Endothelial cell (in vitro differentiated cells): Measurements from ENCODE around the gene HIF1A. TPM values are rescaled to one million over a fixed set of nuclear protein-coding genes. Genes with fewer than 3 reads are reported as not detected.
"Not testable (repeated sequence)": the region's sequence is repeated elsewhere in the genome, so short reads cannot be mapped to it uniquely, and the experiment has no call there.

Source experiments
- DNase-seq: peaks from one replicate; pipeline ENCODE4 v3.0.0; 2021; ENCODE audit warnings: low spot score
- H3K27ac Mint-ChIP-seq: one replicate; pipeline ENCODE4 v1.8.0; 2021; ENCODE audit warnings: mixed read lengths, inconsistent platforms; ENCODE audit not compliant: unreplicated experiment
- H3K27me3 Mint-ChIP-seq: one replicate; pipeline ENCODE4 v1.8.0; 2021; ENCODE audit warnings: mild to moderate bottlenecking, moderate library complexity, mixed read lengths, inconsistent platforms; ENCODE audit not compliant: unreplicated experiment
- H3K36me3 Mint-ChIP-seq: one replicate; pipeline ENCODE4 v1.8.0; 2021; ENCODE audit warnings: mild to moderate bottlenecking, low read depth, mixed read lengths, inconsistent platforms; ENCODE audit not compliant: unreplicated experiment
- H3K4me1 Mint-ChIP-seq: one replicate; pipeline ENCODE4 v1.8.0; 2021; ENCODE audit warnings: mild to moderate bottlenecking, mixed read lengths, inconsistent platforms; ENCODE audit not compliant: unreplicated experiment
- H3K4me3 Mint-ChIP-seq: one replicate; pipeline ENCODE4 v1.8.0; 2021; ENCODE audit warnings: mild to moderate bottlenecking, mixed read lengths, inconsistent platforms; ENCODE audit not compliant: unreplicated experiment
- H3K9me3 Mint-ChIP-seq: one replicate; pipeline ENCODE4 v1.8.0; 2021; ENCODE audit warnings: mixed read lengths, inconsistent platforms; ENCODE audit not compliant: unreplicated experiment
- total RNA-seq: library from RNA; stranded (reverse); fragmentation: NEBNext Ultra II Directional; extraction: Animal tissue kit (Norgen Biotek cat#: 25700); gene quantifications from one replicate; pipeline ENCODE4 v1.2.1, GENCODE V29; 2021; ENCODE audit not compliant: unreplicated experiment
- TF ChIP-seq, protein P1 (sequence below): fragments of 200-600 bp; sonication (generic); IDR thresholded peaks from one replicate; pipeline ENCODE4 v1.5.0; 2021; ENCODE audit warnings: antibody characterized with exemption; ENCODE audit not compliant: unreplicated experiment

HIF1A gene
- total RNA-seq, 1 donor from 2014 or later: 203 TPM

DNA sequence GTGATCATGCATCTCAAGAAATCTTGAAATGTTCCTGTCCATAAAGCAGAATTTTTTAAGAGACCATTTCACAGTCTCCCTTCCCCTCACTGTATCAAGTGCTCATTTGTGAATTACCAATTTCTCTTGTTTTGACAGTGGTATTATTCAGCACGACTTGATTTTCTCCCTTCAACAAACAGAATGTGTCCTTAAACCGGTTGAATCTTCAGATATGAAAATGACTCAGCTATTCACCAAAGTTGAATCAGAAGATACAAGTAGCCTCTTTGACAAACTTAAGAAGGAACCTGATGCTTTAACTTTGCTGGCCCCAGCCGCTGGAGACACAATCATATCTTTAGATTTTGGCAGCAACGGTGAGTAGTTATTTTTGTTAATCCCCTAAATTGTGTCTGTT is 41.4 kb downstream of the HIF1A start:
- no peak for DNase-seq
- Mint-ChIP-seq H3K4me1 (no peaks in the 10 kb centered on the region), H3K27me3 (no peaks in the 10 kb centered on the region), H3K9me3 (no peaks in the 10 kb centered on the region), H3K4me3 (peak overlapping the region; percentile 14), H3K36me3 (peaks cover 35% of the 10 kb centered on the region), H3K27ac (no peak overlapping the region)
- TF ChIP-seq, protein P1, sequence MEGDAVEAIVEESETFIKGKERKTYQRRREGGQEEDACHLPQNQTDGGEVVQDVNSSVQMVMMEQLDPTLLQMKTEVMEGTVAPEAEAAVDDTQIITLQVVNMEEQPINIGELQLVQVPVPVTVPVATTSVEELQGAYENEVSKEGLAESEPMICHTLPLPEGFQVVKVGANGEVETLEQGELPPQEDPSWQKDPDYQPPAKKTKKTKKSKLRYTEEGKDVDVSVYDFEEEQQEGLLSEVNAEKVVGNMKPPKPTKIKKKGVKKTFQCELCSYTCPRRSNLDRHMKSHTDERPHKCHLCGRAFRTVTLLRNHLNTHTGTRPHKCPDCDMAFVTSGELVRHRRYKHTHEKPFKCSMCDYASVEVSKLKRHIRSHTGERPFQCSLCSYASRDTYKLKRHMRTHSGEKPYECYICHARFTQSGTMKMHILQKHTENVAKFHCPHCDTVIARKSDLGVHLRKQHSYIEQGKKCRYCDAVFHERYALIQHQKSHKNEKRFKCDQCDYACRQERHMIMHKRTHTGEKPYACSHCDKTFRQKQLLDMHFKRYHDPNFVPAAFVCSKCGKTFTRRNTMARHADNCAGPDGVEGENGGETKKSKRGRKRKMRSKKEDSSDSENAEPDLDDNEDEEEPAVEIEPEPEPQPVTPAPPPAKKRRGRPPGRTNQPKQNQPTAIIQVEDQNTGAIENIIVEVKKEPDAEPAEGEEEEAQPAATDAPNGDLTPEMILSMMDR: no peak

DNA sequence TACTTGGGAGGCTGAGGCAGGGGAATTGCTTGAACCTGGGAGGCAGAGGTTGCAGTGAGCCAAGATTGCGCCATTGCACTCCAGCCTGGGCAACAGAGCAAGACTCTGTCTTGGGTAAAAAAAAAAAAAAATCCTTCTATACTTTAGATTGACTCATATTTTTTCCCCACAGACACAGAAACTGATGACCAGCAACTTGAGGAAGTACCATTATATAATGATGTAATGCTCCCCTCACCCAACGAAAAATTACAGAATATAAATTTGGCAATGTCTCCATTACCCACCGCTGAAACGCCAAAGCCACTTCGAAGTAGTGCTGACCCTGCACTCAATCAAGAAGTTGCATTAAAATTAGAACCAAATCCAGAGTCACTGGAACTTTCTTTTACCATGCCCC is 42.6 kb downstream of the HIF1A start:
- no peak overlapping the region for H3K4me3 Mint-ChIP-seq
- H3K4me1 Mint-ChIP-seq: no peaks in the 10 kb centered on the region
- DNase-seq: no peak
- H3K36me3 Mint-ChIP-seq: peaks cover 35% of the 10 kb centered on the region
- no peak overlapping the region for H3K27ac Mint-ChIP-seq
- TF ChIP-seq, protein P1: no peak
- no peaks in the 10 kb centered on the region for H3K9me3 Mint-ChIP-seq
- no peaks in the 10 kb centered on the region for H3K27me3 Mint-ChIP-seq

DNA sequence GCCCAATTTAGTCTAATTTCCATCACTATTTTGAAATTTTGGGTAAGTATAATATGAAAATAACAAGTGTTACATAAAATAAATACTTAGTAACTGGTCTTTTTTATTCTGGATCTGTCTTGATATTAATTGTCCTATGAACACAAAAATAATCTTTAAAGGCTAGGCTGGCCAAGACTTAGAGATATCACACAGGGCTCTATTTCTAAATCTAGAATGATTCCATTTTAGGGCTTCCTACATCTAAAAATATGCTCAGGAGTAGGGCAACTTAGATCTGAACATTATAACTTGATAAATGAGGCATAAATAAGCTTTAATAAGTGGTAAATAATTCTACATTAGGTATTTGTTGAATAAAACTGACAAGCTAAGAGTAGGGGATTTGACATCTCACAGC is 43.8 kb downstream of the HIF1A start:
- H3K4me3 Mint-ChIP-seq: no peak overlapping the region
- DNase-seq: no peak
- no peaks in the 10 kb centered on the region for H3K4me1 Mint-ChIP-seq
- peaks cover 32% of the 10 kb centered on the region for H3K36me3 Mint-ChIP-seq
- H3K27me3 Mint-ChIP-seq: no peaks in the 10 kb centered on the region
- no peak overlapping the region for H3K27ac Mint-ChIP-seq
- no peaks in the 10 kb centered on the region for H3K9me3 Mint-ChIP-seq
- TF ChIP-seq, protein P1: no peak

DNA sequence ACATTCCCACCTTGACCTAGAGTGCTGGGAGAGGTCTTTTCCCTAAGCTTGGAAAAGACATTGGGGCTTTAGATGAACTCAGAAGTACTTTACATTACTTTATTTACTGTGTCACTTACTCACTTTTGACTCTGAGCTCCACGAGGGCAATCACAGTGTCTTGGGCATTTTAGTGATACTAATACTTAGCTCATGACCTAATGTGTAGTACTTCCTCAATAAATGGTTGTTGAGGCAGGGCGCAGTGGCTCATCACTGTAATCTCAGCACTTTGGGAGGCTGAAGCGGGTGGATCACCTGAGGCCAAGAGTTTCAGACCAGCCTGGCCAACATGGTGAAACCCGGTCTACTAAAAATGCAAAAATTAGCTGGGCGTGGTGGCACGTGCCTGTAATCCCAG is 47.1 kb downstream of the HIF1A start:
- Mint-ChIP-seq H3K9me3 (no peaks in the 10 kb centered on the region), H3K27ac (no peak overlapping the region), H3K36me3 (peaks cover 24% of the 10 kb centered on the region), H3K4me3 (no peak overlapping the region), H3K4me1 (no peaks in the 10 kb centered on the region), H3K27me3 (no peaks in the 10 kb centered on the region)
- DNase-seq: no peak
- TF ChIP-seq, protein P1: no peak

DNA sequence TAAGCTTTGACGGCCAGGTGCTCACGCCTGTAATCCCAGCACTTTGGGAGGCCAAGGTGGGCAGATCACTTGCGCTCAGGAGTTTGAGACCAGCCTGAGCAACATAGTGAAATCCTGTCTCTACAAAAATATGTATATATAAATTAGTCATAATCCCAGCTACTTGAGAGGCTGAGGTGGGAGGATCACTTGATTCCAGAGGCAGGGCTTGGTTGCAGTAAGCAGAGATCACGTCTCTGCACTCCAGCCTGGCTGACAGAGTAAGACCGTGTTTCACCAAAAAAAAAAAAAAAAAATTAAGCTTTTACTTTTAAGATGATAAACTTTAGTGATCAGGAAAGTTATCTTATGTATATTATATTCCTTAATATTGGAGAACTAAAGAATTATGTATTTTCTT is 48.9 kb downstream of the HIF1A start:
- H3K27ac Mint-ChIP-seq: no peak overlapping the region
- no peaks in the 10 kb centered on the region for H3K9me3 Mint-ChIP-seq
- TF ChIP-seq, protein P1: no peak
- no peak overlapping the region for H3K4me3 Mint-ChIP-seq
- peaks cover 1% of the 10 kb centered on the region for H3K27me3 Mint-ChIP-seq
- H3K4me1 Mint-ChIP-seq: no peaks in the 10 kb centered on the region
- H3K36me3 Mint-ChIP-seq: peaks cover 19% of the 10 kb centered on the region
- no peak for DNase-seq

DNA sequence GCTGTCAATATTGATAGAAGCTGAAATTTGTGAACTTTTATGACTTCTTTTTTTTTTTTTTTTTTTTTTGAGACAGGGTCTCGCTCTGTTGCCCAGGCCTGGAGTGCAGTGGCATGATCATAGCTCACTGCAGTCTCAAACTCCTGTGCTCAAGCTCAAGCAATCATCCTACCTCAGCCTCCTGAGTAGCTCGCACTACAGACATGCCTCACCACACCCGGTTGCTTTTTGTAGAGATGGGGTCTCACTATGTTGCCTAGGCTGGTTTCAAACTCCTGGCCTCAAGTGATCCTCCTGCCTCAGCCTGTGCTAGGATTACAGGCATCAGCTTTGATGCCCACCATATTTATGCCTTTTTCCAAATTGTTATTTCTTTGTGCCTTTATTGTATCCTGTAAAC is 51.0 kb downstream of the HIF1A start:
- not testable (repeated sequence) for H3K27me3 Mint-ChIP-seq, H3K9me3 Mint-ChIP-seq, H3K27ac Mint-ChIP-seq, DNase-seq, H3K4me1 Mint-ChIP-seq, H3K4me3 Mint-ChIP-seq
- peaks cover 13% of the 10 kb centered on the region for H3K36me3 Mint-ChIP-seq
